K562 (cell line): ENCODE results near the gene ARHGAP28. TPM values are rescaled to one million over a fixed set of nuclear protein-coding genes. Genes with fewer than 3 reads are reported as not detected.

Experiments used
- ATAC-seq: fragments of 200-7000 bp; cut with Tn5 transposase; 3 replicates; pipeline ENCODE4 v1.9.1; 2020; ENCODE audit warnings: moderate library complexity
- BruUV-seq: library from RNA; stranded (reverse); fragments of 400-500 nt; replicated peaks from 2 replicates; lab custom pipeline; 2021; lab: Mats Ljungman, UMichigan
- CTCF ChIA-PET: fragments of 300-600 bp; formaldehyde crosslinking; extraction: SDS; loops from one replicate; lab custom pipeline; 2021; ENCODE audit warnings: low intra/inter-chr PET ratio; lab: Yijun Ruan, JAX
- POLR2A ChIA-PET: fragments of 300-600, 350-650 bp; sonication (Branson Sonifier 250); formaldehyde crosslinking; extraction: SDS; loops from one replicate; lab custom pipeline; 2021; ENCODE audit warnings: antibody characterized with exemption, inconsistent platforms; lab: Yijun Ruan, JAX
- DNase-seq, 4 experiments: peaks; one replicate each; pipeline versions ENCODE4 v3.0.0 to v3.0.0-alpha.2; 2011 to 2018; ENCODE audit warnings: low spot score in 3 of 4, mixed read lengths in 3 of 4; ENCODE audit errors: extremely low read depth in 1 of 4
- FAIRE-seq: peaks from 2 replicates; lab custom pipeline; 2011; peaks lifted over from hg19 to GRCh38; lab: Jason Lieb, UNC
- H2AFZ ChIP-seq: 2 replicates; pipeline ENCODE4 v1.6.0; 2011; ENCODE audit warnings: low read depth, low read length, control low read depth, inconsistent platforms
- H3K27ac ChIP-seq: fragments of 200-600 bp; 3 replicates; pipeline ENCODE4 v1.8.0; 2011; ENCODE audit warnings: low read depth, mild to moderate bottlenecking, control low read depth, inconsistent platforms, low read length, moderate library complexity, mixed read lengths; ENCODE audit errors: extremely low read depth
- H3K27me3 ChIP-seq, 2 experiments: fragments of 300-600 bp in 1 of 2; 2 replicates in 1 of 2; 3 replicates in 1 of 2; pipeline versions ENCODE4 v1.6.0 to v1.8.0; 2011; ENCODE audit warnings: inconsistent platforms in 2 of 2, low read length in 2 of 2, mild to moderate bottlenecking in 1 of 2, mixed read lengths in 1 of 2, moderate library complexity in 1 of 2; ENCODE audit not compliant: control insufficient read depth in 2 of 2, insufficient read depth in 2 of 2
- H3K36me3 ChIP-seq: fragments of 300-600 bp; 3 replicates; pipeline ENCODE4 v1.8.0; 2011; ENCODE audit warnings: mild to moderate bottlenecking, low read length, inconsistent platforms; ENCODE audit not compliant: control insufficient read depth, insufficient read depth
- H3K4me1 ChIP-seq, 2 experiments: fragments of 200-600 bp in 1 of 2; replicated peaks in 1 of 2; 2 replicates in 1 of 2; 3 replicates in 1 of 2; pipeline versions ENCODE4 v1.5.1 to v1.8.0; 2011; ENCODE audit warnings: inconsistent platforms in 2 of 2, low read length in 2 of 2, mild to moderate bottlenecking in 1 of 2, mixed read lengths in 1 of 2, moderate library complexity in 1 of 2; ENCODE audit not compliant: control insufficient read depth in 2 of 2, insufficient read depth in 2 of 2
- H3K4me2 ChIP-seq: 2 replicates; pipeline ENCODE4 v1.6.1; 2011; ENCODE audit warnings: low read length, control low read depth, inconsistent platforms, mixed read lengths; ENCODE audit not compliant: insufficient read depth
- H3K4me3 ChIP-seq: fragments of 200-600 bp; sonication (generic), shearing (Covaris generic); 2 replicates; pipeline ENCODE4 v1.5.1; 2016; ENCODE audit warnings: control low read depth, inconsistent platforms
- H3K79me2 ChIP-seq: fragments of 200-600 bp; 3 replicates; pipeline ENCODE4 v1.8.0; 2011; ENCODE audit warnings: low read length, inconsistent platforms; ENCODE audit not compliant: control insufficient read depth, insufficient read depth
- H3K9ac ChIP-seq, 2 experiments: 2 replicates each; pipeline versions ENCODE4 v1.6.0 to v1.6.1; 2011; ENCODE audit warnings: low read depth in 2 of 2, low read length in 2 of 2, control low read depth in 1 of 2, inconsistent platforms in 1 of 2, mild to moderate bottlenecking in 1 of 2, mixed read lengths in 1 of 2; ENCODE audit not compliant: insufficient read depth in 1 of 2
- H3K9me1 ChIP-seq: one replicate; pipeline ENCODE4 v1.6.0; 2011; ENCODE audit warnings: inconsistent platforms, mild to moderate bottlenecking, low read length, moderate library complexity; ENCODE audit not compliant: control insufficient read depth, insufficient read depth
- H3K9me3 ChIP-seq: replicated peaks from 2 replicates; pipeline ENCODE4 v1.5.1; 2011; ENCODE audit warnings: low read depth, low read length, inconsistent platforms; ENCODE audit not compliant: control insufficient read depth, insufficient read depth
- H4K20me1 ChIP-seq: replicated peaks from 2 replicates; pipeline ENCODE4 v1.6.1; 2011; ENCODE audit warnings: low read length, inconsistent platforms, mixed read lengths; ENCODE audit not compliant: control insufficient read depth, insufficient read depth
- EP300 ChIP-seq: IDR thresholded peaks from 2 replicates; pipeline ENCODE4 v1.6.1; 2012; ENCODE audit warnings: low read length, improper control_type of control experiment
- ERF ChIP-seq: fragments of 450-650 bp; formaldehyde crosslinking; IDR thresholded peaks from 2 replicates; pipeline ENCODE4 v1.4.0; 2020; ENCODE audit warnings: mild to moderate bottlenecking, mixed read lengths
- GABPA ChIP-seq: fragments of 200-800 bp; sonication (Bioruptor generic); conservative IDR thresholded peaks from 2 replicates; pipeline ENCODE4 v1.6.1; 2016; ENCODE audit warnings: low read depth, missing genetic modification characterization, missing compliant biosample characterization
- GABPB2 ChIP-seq: fragments of 250-450 bp; sonication (Bioruptor Pico); conservative IDR thresholded peaks from 2 replicates; pipeline ENCODE4 v1.5.1; 2021; ENCODE audit warnings: mild to moderate bottlenecking
- HDAC2 ChIP-seq: fragments of 450-650 bp; IDR thresholded peaks from 2 replicates; pipeline ENCODE4 v1.6.1; 2016; ENCODE audit warnings: mild to moderate bottlenecking
- IRF2 ChIP-seq: sonication (generic); formaldehyde crosslinking; IDR thresholded peaks from 2 replicates; pipeline ENCODE4 v1.8.1; 2022; ENCODE audit warnings: mild to moderate bottlenecking, missing genetic modification reagents
- KLF6 ChIP-seq: fragments of 250-450 bp; sonication (Bioruptor Pico); IDR thresholded peaks from 2 replicates; pipeline ENCODE4 v1.4.0; 2020; ENCODE audit warnings: mild to moderate bottlenecking, moderate library complexity, borderline replicate concordance
- NFRKB ChIP-seq: fragments of 450-650 bp; IDR thresholded peaks from 2 replicates; pipeline ENCODE4 v1.6.1; 2016; ENCODE audit warnings: low read depth
- PHB ChIP-seq: fragments of 250-450 bp; sonication (Bioruptor Pico); IDR thresholded peaks from 2 replicates; pipeline ENCODE4 v1.5.0; 2021
- PHF21A ChIP-seq: fragments of 450-650 bp; IDR thresholded peaks from 2 replicates; pipeline ENCODE4 v1.6.1; 2017; ENCODE audit warnings: low read depth, borderline replicate concordance
- PYGO2 ChIP-seq: fragments of 450-650 bp; IDR thresholded peaks from 2 replicates; pipeline ENCODE4 v1.6.1; 2016; ENCODE audit warnings: mild to moderate bottlenecking, missing genetic modification characterization, moderate library complexity, missing compliant biosample characterization
- SMAD4 ChIP-seq: fragments of 250-450 bp; sonication (Bioruptor Pico); conservative IDR thresholded peaks from 2 replicates; pipeline ENCODE4 v1.8.0; 2021; ENCODE audit warnings: inconsistent platforms, mild to moderate bottlenecking, moderate library complexity
- SOX6 ChIP-seq: fragments of 450-650 bp; IDR thresholded peaks from 2 replicates; pipeline ENCODE4 v1.6.1; 2014; ENCODE audit warnings: mild to moderate bottlenecking
- SPI1 ChIP-seq: IDR thresholded peaks from 2 replicates; pipeline ENCODE4 v1.6.1; 2011; ENCODE audit warnings: low read depth, low read length, control low read depth, borderline replicate concordance
- STAG1 ChIP-seq: sonication (generic); formaldehyde crosslinking; IDR thresholded peaks from 2 replicates; pipeline ENCODE4 v1.5.0; 2020; ENCODE audit warnings: missing genetic modification reagents, borderline replicate concordance
- XRCC5 ChIP-seq: fragments of 200-400 bp; formaldehyde crosslinking; IDR thresholded peaks from 2 replicates; pipeline ENCODE4 v1.6.1; 2017; ENCODE audit warnings: low read depth, mild to moderate bottlenecking, low read length
- ZKSCAN8 ChIP-seq: fragments of 200-800 bp; sonication (Bioruptor generic); IDR thresholded peaks from 2 replicates; pipeline ENCODE4 v1.6.1; 2016; ENCODE audit warnings: missing genetic modification characterization, missing compliant biosample characterization
- ZNF311 ChIP-seq: fragments of 250-450 bp; sonication (Bioruptor Pico); IDR thresholded peaks from 2 replicates; pipeline ENCODE4 v1.4.0; 2020; ENCODE audit warnings: mild to moderate bottlenecking, moderate library complexity
- ZNF324 ChIP-seq: fragments of 250-450 bp; sonication (Bioruptor Pico); IDR thresholded peaks from 2 replicates; pipeline ENCODE4 v1.4.0; 2020; ENCODE audit warnings: mild to moderate bottlenecking
- ZNF354B ChIP-seq: fragments of 250-450 bp; sonication (Bioruptor Pico); IDR thresholded peaks from 2 replicates; pipeline ENCODE4 v1.4.0; 2020
- ZNF41 ChIP-seq: fragments of 250-450 bp; sonication (Bioruptor Pico); conservative IDR thresholded peaks from 2 replicates; pipeline ENCODE4 v1.4.0; 2020; ENCODE audit warnings: mild to moderate bottlenecking
- WGBS: fragments of 100-300 bp; shearing (Covaris generic); methylation state at CpG from one replicate; pipeline ENCODE4 v1.1.6; 2016; ENCODE audit warnings: low coverage, mixed read lengths; ENCODE audit not compliant: insufficient coverage; ENCODE audit errors: missing lambda C conversion rate; 5-methylcytosine and 5-hydroxymethylcytosine counted together
- in situ Hi-C: fragments of 300-500 bp; cut with MboI; formaldehyde crosslinking; loops from 4 replicates; pipeline ENCODE4 v1.15.0; 2018; ENCODE audit warnings: inconsistent platforms, mixed read lengths
- intact Hi-C: fragments of 100-400 bp; cut with micrococcal nuclease; formaldehyde crosslinking; loops from 2 replicates; pipeline ENCODE4 v1.14.2; 2022
- polyA plus RNA-seq, 8 experiments: library from polyadenylated mRNA; depleted of rRNA in 4 of 8; stranded (reverse) in 5 of 8; unstranded in 3 of 8; fragments of >200 nt; fragmentation: Nextera tagmentation in 2 of 8; fragmentation: Illumina TruSeq in 1 of 8; extraction: Ambion mirVana in 2 of 8; extraction: Trizol in 1 of 8; gene quantifications; 2 replicates each; pipeline versions ENCODE4 v1.2.1 to v1.2.3, GENCODE V29; 2011 to 2014; ENCODE audit warnings: inconsistent platforms in 1 of 8, missing spikeins in 1 of 8
- total RNA-seq, 7 experiments: library from RNA; depleted of rRNA in 6 of 7; stranded (reverse); fragments of >200 nt in 6 of 7; fragmentation: Illumina TruSeq in 2 of 7; extraction: Trizol in 2 of 7; gene quantifications; 2 replicates each; pipeline versions ENCODE4 v1.2.1 to v1.2.3, GENCODE V29; 2011 to 2021; ENCODE audit warnings: low replicate concordance in 1 of 7
- TF ChIP-seq, protein P1 (sequence below): fragments of 450-650 bp; conservative IDR thresholded peaks from 2 replicates; pipeline ENCODE4 v1.6.1; 2016; ENCODE audit warnings: missing genetic modification characterization, low read depth, mild to moderate bottlenecking, missing compliant biosample characterization, moderate library complexity
- TF ChIP-seq, protein P2 (sequence below): IDR thresholded peaks from 3 replicates; pipeline ENCODE4 v1.6.1; 2011; ENCODE audit warnings: borderline replicate concordance, mild to moderate bottlenecking, moderate library complexity; ENCODE audit not compliant: insufficient read length; ENCODE audit errors: extremely low read depth

Gene ARHGAP28
- total and polyA plus RNA-seq, 9 of the 15 experiments (the other 6 are each of a cell fraction or from before 2014, with no cell fraction given), result 0.93 to 5.9 (median 5.0) TPM

DNA sequence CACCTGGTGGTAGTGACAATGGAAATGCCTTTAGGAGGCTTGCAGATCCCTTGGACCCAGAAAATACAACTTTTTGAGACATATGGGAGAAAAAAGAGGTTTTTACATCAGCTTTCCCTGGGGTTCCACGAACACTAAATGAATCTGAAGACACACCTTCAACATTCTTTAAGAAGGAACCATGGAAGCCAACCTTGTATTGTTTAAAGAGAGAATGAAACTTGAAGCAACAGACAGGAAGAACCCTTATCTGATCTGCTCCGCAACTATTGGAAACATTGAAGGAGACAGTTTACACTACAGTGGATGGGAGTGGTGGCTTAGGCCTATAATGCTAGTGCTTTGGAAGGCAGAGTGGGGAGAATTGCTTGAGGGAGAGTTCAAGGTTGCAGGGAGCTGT, 197.6 kb downstream of the ARHGAP28 start:
- no peaks in the 10 kb centered on the region for H3K79me2 ChIP-seq
- FAIRE-seq (peak; percentile 49), DNase-seq (no peak), ATAC-seq (peak; percentile 12; the same call in 1 of the 3 replicates)
- H2AFZ ChIP-seq, result peak overlapping the region; percentile 20; the same call in 1 of the 2 replicates
- ChIA-PET POLR2A (no interaction called here), CTCF (no interaction called here)
- no peaks in the 10 kb centered on the region for H4K20me1 ChIP-seq
- H3K4me2 ChIP-seq, result no peak overlapping the region
- peaks cover 11 to 16% of the 10 kb centered on the region in 2 experiments for H3K4me1 ChIP-seq
- H3K36me3 ChIP-seq, result no peaks in the 10 kb centered on the region
- no peaks in the 10 kb centered on the region for H3K27me3 ChIP-seq
- no peaks in the 10 kb centered on the region for H3K9me1 ChIP-seq
- WGBS, result 13% methylated on average over 2 of the region's 2 CpGs
- H3K4me3 ChIP-seq, result no peak overlapping the region
- H3K27ac ChIP-seq, result no peak overlapping the region
- no peak overlapping the region for H3K9ac ChIP-seq
- intact Hi-C loops, result no loop called here
- no peaks in the 10 kb centered on the region for H3K9me3 ChIP-seq
- BruUV-seq, result no TSS peak
- in situ Hi-C loops, result loop anchor here (10.0 kb wide), 1 partner anchor 248 kb away; no protein-coding TSS in a partner anchor
- TF ChIP-seq GABPA (tag) (peak; percentile 64), IRF2 (no peak), SOX6 (peak; percentile 79), STAG1 (CRISPR knock-in tag) (no peak), ZNF324 (CRISPR knock-in tag) (peak; percentile 65), ERF (CRISPR knock-in tag) (no peak), HDAC2 (no peak), ZKSCAN8 (CRISPR knock-in tag) (0 out of 2 replicates have a peak, but pooled peaks have one; percentile 27), GABPB2 (no peak), XRCC5 (no peak), KLF6 (CRISPR knock-in tag) (peak; percentile 51; the same call in 1 of the 2 replicates), ZNF311 (CRISPR knock-in tag) (peak; percentile 49; the same call in 1 of the 2 replicates), EP300 (peak; percentile 34; the same call in 1 of the 2 replicates), SMAD4 (CRISPR knock-in tag) (peak; percentile 49), PHB (no peak), ZNF354B (CRISPR knock-in tag) (no peak), NFRKB (no peak), PYGO2 (tag) (0 out of 2 replicates have a peak, but pooled peaks have one; percentile 8), ZNF41 (CRISPR knock-in tag) (no peak), SPI1 (no peak), PHF21A (no peak)
- TF ChIP-seq, protein P1, sequence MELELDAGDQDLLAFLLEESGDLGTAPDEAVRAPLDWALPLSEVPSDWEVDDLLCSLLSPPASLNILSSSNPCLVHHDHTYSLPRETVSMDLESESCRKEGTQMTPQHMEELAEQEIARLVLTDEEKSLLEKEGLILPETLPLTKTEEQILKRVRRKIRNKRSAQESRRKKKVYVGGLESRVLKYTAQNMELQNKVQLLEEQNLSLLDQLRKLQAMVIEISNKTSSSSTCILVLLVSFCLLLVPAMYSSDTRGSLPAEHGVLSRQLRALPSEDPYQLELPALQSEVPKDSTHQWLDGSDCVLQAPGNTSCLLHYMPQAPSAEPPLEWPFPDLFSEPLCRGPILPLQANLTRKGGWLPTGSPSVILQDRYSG (tag), result 0 out of 2 replicates have a peak, but pooled peaks have one; percentile 35
- TF ChIP-seq, protein P2, sequence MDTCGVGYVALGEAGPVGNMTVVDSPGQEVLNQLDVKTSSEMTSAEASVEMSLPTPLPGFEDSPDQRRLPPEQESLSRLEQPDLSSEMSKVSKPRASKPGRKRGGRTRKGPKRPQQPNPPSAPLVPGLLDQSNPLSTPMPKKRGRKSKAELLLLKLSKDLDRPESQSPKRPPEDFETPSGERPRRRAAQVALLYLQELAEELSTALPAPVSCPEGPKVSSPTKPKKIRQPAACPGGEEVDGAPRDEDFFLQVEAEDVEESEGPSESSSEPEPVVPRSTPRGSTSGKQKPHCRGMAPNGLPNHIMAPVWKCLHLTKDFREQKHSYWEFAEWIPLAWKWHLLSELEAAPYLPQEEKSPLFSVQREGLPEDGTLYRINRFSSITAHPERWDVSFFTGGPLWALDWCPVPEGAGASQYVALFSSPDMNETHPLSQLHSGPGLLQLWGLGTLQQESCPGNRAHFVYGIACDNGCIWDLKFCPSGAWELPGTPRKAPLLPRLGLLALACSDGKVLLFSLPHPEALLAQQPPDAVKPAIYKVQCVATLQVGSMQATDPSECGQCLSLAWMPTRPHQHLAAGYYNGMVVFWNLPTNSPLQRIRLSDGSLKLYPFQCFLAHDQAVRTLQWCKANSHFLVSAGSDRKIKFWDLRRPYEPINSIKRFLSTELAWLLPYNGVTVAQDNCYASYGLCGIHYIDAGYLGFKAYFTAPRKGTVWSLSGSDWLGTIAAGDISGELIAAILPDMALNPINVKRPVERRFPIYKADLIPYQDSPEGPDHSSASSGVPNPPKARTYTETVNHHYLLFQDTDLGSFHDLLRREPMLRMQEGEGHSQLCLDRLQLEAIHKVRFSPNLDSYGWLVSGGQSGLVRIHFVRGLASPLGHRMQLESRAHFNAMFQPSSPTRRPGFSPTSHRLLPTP, result no peak
